H4 (cell line): Measurements from ENCODE around the gene IGFBP4. TPM values are rescaled to one million over a fixed set of nuclear protein-coding genes. Genes with fewer than 3 reads are reported as not detected.
A peak's percentile ranks its signal among the peaks of the same experiment; 100 is the strongest.

ENCODE experiments used
- DNase-seq: peaks from one replicate; pipeline ENCODE4 v3.0.0-alpha.2; 2015; ENCODE audit warnings: low spot score
- total RNA-seq: library from RNA; depleted of rRNA; stranded (reverse); fragments of >200 nt; shearing (Covaris generic); gene quantifications from 2 replicates; pipeline ENCODE4 v1.2.3, GENCODE V29; 2014

IGFBP4 gene
- total RNA-seq, 1 experiment from 2014 or later, result 7.2 TPM

- no peak for DNase-seq
Measured at GRCh38 chr17:40432864-40433528, 10.3 kb upstream of the IGFBP4 start.

- DNase-seq, result no peak
Measured at GRCh38 chr17:40433551-40434415, 9.5 kb upstream of the IGFBP4 start.

GRCh38 chr17:40436636-40437035 lies 6.6 kb upstream of the IGFBP4 start:
- no peak for DNase-seq

- DNase-seq, result peak; percentile 45
Measured at GRCh38 chr17:40437095-40437732, 6.0 kb upstream of the IGFBP4 start.

- DNase-seq, result no peak
Measured at GRCh38 chr17:40440166-40440565, 3.1 kb upstream of the IGFBP4 start.

- DNase-seq, result no peak
Measured at GRCh38 chr17:40442392-40443195, 656 bp upstream of the IGFBP4 start.

- no peak for DNase-seq
Measured at GRCh38 chr17:40443988-40444899, 994 bp downstream of the IGFBP4 start.

- DNase-seq, result no peak
Measured at GRCh38 chr17:40445751-40446468, 2.7 kb downstream of the IGFBP4 start.

GRCh38 chr17:40447148-40447644 lies 3.9 kb downstream of the IGFBP4 start:
- DNase-seq, result no peak

- no peak for DNase-seq
Measured at GRCh38 chr17:40447806-40448205, 4.6 kb downstream of the IGFBP4 start.

- no peak for DNase-seq
Measured at GRCh38 chr17:40448213-40448638, 5.0 kb downstream of the IGFBP4 start.

- no peak for DNase-seq
Measured at GRCh38 chr17:40448639-40449261, 5.5 kb downstream of the IGFBP4 start.

GRCh38 chr17:40450175-40450574 lies 6.9 kb downstream of the IGFBP4 start:
- DNase-seq, result peak; percentile 40

GRCh38 chr17:40451420-40451819 lies 8.2 kb downstream of the IGFBP4 start:
- peak; percentile 53 for DNase-seq

GRCh38 chr17:40452216-40452787 lies 9.1 kb downstream of the IGFBP4 start:
- peak; percentile 60 for DNase-seq

GRCh38 chr17:40452921-40453378 lies 9.7 kb downstream of the IGFBP4 start:
- DNase-seq, result no peak

- no peak for DNase-seq
Measured at GRCh38 chr17:40453881-40454612, 10.8 kb downstream of the IGFBP4 start.

GRCh38 chr17:40454613-40454995 lies 11.4 kb downstream of the IGFBP4 start:
- DNase-seq, result no peak
